Keratinocyte (primary cell): ENCODE data around the gene TSPAN4.

ENCODE experiments used
- CTCF ChIP-seq, 3 experiments: IDR thresholded peaks in 1 of 3; conservative IDR thresholded peaks in 1 of 3; optimal IDR thresholded peaks in 1 of 3; 2 replicates in 2 of 3; 3 replicates in 1 of 3; pipeline versions ENCODE3 to v1.5.1; 2011; ENCODE audit warnings: low read length in 3 of 3, mild to moderate bottlenecking in 3 of 3, moderate library complexity in 2 of 3, control low read depth in 1 of 3, inconsistent platforms in 1 of 3; ENCODE audit not compliant: insufficient read depth in 2 of 3; ENCODE audit errors: extremely low read depth in 1 of 3
- EZH2 ChIP-seq: IDR thresholded peaks from one replicate; pipeline ENCODE4 v1.6.1; 2012; ENCODE audit warnings: inconsistent platforms, mild to moderate bottlenecking, low read length, moderate library complexity

- TF ChIP-seq CTCF (optimal IDR thresholded peaks at IDR 0.05 in 1 of 3, IDR thresholded peaks at IDR 0.05 in 1 of 3, conservative IDR thresholded peaks at IDR 0.05 in 1 of 3; ENCODE audit: extremely low read depth in 1 of 3, insufficient read depth in 2 of 3, low read length in 3 of 3) (no peak), EZH2 (no peak)
Observed at GRCh38 chr11:866481-866880, 23.8 kb downstream of the TSPAN4 start.
